ENCODE results near the gene STK40. TPM values are rescaled to one million over a fixed set of nuclear protein-coding genes. Genes with fewer than 3 reads are reported as not detected.

Gene STK40
- total RNA-seq, 2 donors from 2014 or later, result 19.4 to 32.4 TPM

DNA sequence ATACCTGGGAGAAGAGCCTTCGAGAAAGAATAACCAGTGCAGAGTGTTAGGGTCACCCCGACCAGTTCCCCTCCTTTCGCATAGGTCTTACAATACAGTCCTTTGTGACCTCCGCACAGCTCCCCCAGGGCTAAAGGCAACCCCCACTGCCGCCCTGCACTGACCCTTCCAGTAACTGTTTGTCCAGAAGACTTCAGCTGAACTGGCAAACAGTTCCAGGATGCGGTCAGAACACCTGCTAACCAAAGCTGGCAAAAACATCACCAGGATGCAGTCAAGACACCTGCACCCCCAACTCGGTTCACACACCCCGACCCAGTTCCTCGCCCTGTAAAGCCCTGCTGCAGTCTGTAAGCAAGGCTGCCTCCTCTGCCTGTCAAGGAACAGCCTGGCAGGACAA lies 55.9 kb downstream of the STK40 start:
- WGBS, 2 experiments (ENCODE audit: insufficient coverage in 1 of 2, insufficient read length in 1 of 2), result 89 to 92% methylated on average over 9 of the region's 9 CpGs
- Mint-ChIP-seq H3K27me3 (ENCODE audit: insufficient read depth) (peaks cover 29% of the 10 kb centered on the region), H3K27ac (no peak overlapping the region), H3K4me3 (no peak overlapping the region), H3K9me3 (no peaks in the 10 kb centered on the region), H3K36me3 (ENCODE audit: low read depth) (no peaks in the 10 kb centered on the region), H3K4me1 (peaks cover 2% of the 10 kb centered on the region)
- no peak overlapping the region for H3K9ac ChIP-seq (ENCODE audit: extremely low read depth, low read length, poor library complexity, severe bottlenecking)
- no peak overlapping the region for H3K4me3 ChIP-seq (ENCODE audit: low read length)
- no peaks in the 10 kb centered on the region for H3K9me3 ChIP-seq (ENCODE audit: control insufficient read depth, low read length)
- TF ChIP-seq, protein P1, sequence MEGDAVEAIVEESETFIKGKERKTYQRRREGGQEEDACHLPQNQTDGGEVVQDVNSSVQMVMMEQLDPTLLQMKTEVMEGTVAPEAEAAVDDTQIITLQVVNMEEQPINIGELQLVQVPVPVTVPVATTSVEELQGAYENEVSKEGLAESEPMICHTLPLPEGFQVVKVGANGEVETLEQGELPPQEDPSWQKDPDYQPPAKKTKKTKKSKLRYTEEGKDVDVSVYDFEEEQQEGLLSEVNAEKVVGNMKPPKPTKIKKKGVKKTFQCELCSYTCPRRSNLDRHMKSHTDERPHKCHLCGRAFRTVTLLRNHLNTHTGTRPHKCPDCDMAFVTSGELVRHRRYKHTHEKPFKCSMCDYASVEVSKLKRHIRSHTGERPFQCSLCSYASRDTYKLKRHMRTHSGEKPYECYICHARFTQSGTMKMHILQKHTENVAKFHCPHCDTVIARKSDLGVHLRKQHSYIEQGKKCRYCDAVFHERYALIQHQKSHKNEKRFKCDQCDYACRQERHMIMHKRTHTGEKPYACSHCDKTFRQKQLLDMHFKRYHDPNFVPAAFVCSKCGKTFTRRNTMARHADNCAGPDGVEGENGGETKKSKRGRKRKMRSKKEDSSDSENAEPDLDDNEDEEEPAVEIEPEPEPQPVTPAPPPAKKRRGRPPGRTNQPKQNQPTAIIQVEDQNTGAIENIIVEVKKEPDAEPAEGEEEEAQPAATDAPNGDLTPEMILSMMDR (conservative IDR thresholded peaks at IDR 0.05), result no peak
- H3K27ac ChIP-seq (ENCODE audit: low read depth, low read length), result no peak overlapping the region
- no peak for DNase-seq
- peaks cover 7% of the 10 kb centered on the region for H3K27me3 ChIP-seq (ENCODE audit: control insufficient read depth, insufficient read depth, low read length, poor library complexity, severe bottlenecking)
- H3K4me1 ChIP-seq (ENCODE audit: control insufficient read depth, insufficient read depth, low read length), result no peaks in the 10 kb centered on the region
- no peaks in the 10 kb centered on the region for H3K36me3 ChIP-seq (ENCODE audit: control insufficient read depth, insufficient read depth, low read length)

DNA sequence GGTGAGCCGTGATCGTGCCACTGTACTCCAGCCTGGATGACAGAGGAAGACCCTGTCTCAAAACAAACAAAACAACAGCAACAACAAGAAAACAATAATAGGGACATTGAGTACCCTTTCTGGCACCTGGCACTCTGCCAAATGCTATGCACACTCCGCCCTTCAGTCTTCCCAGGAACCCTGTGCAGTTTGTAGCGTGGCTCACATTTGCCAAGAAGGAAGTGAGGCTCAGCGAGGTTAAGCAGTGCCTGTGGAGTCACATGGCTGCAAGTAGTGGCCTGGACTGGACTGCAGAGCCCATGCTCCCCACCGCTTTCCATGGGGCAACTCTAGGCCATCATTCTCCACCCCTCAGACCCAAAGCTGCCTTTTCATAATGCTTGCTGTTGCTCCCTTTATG lies 57.0 kb downstream of the STK40 start:
- H3K4me1 Mint-ChIP-seq, result peaks cover 11% of the 10 kb centered on the region
- H3K4me3 Mint-ChIP-seq, result no peak overlapping the region
- 93 to 100% methylated on average over 3 to 6 of the region's 6 CpGs for WGBS, 2 experiments (ENCODE audit: insufficient coverage in 1 of 2, insufficient read length in 1 of 2)

DNA sequence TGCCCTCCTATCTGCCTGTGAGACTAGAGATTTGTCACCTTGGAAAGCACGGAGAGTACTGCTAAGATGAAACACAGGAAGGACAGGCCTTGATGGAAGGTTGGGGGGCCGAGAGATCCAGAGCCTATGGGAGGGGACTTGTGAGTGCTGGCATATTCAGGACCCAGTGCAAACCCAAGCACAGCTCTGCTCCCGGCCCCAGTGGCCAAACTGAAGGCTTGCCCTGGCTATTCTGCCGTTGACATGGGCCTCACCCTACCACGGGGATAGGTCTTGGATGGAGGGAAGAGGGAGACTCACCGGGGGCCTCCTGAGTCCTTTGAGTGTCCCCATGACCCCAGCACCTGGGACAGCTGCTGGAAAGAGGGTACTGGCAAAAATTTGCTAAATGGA lies 57.6 kb downstream of the STK40 start:
- 88 to 92% methylated on average over 3 to 6 of the region's 6 CpGs for WGBS, 2 experiments (ENCODE audit: insufficient coverage in 1 of 2, insufficient read length in 1 of 2)
- peaks cover 8% of the 10 kb centered on the region for H3K27me3 ChIP-seq (ENCODE audit: control insufficient read depth, insufficient read depth, low read length, poor library complexity, severe bottlenecking)

More for the DNA sequence above, 57.0 kb downstream of the STK40 start:
- DNase-seq, result no peak
- H3K9ac ChIP-seq (ENCODE audit: extremely low read depth, low read length, poor library complexity, severe bottlenecking), result no peak overlapping the region
- Mint-ChIP-seq H3K9me3 (no peaks in the 10 kb centered on the region), H3K27ac (no peak overlapping the region), H3K36me3 (ENCODE audit: low read depth) (no peaks in the 10 kb centered on the region), H3K27me3 (ENCODE audit: insufficient read depth) (peaks cover 31% of the 10 kb centered on the region)
- H3K36me3 ChIP-seq (ENCODE audit: control insufficient read depth, insufficient read depth, low read length), result no peaks in the 10 kb centered on the region
- H3K27me3 ChIP-seq (ENCODE audit: control insufficient read depth, insufficient read depth, low read length, poor library complexity, severe bottlenecking), result peaks cover 7% of the 10 kb centered on the region
- TF ChIP-seq, protein P1 (conservative IDR thresholded peaks at IDR 0.05), result no peak
- peaks cover 3% of the 10 kb centered on the region for H3K4me1 ChIP-seq (ENCODE audit: control insufficient read depth, insufficient read depth, low read length)
- H3K4me3 ChIP-seq (ENCODE audit: low read length), result no peak overlapping the region
- no peaks in the 10 kb centered on the region for H3K9me3 ChIP-seq (ENCODE audit: control insufficient read depth, low read length)
- H3K27ac ChIP-seq (ENCODE audit: low read depth, low read length), result no peak overlapping the region

More for the DNA sequence above, 57.6 kb downstream of the STK40 start:
- TF ChIP-seq, protein P1 (conservative IDR thresholded peaks at IDR 0.05), result no peak
- Mint-ChIP-seq H3K9me3 (no peaks in the 10 kb centered on the region), H3K36me3 (ENCODE audit: low read depth) (no peaks in the 10 kb centered on the region), H3K27me3 (ENCODE audit: insufficient read depth) (peaks cover 31% of the 10 kb centered on the region), H3K27ac (no peak overlapping the region), H3K4me3 (no peak overlapping the region), H3K4me1 (peaks cover 11% of the 10 kb centered on the region)
- no peak overlapping the region for H3K9ac ChIP-seq (ENCODE audit: extremely low read depth, low read length, poor library complexity, severe bottlenecking)
- H3K4me1 ChIP-seq (ENCODE audit: control insufficient read depth, insufficient read depth, low read length), result peaks cover 3% of the 10 kb centered on the region
- no peak overlapping the region for H3K4me3 ChIP-seq (ENCODE audit: low read length)
- no peaks in the 10 kb centered on the region for H3K36me3 ChIP-seq (ENCODE audit: control insufficient read depth, insufficient read depth, low read length)
- no peaks in the 10 kb centered on the region for H3K9me3 ChIP-seq (ENCODE audit: control insufficient read depth, low read length)
- no peak overlapping the region for H3K27ac ChIP-seq (ENCODE audit: low read depth, low read length)
- no peak for DNase-seq

Data from endodermal cell (in vitro differentiated cells).